HL-60 (cell line): ENCODE results near the gene ANTXR1.
"Not testable (repeated sequence)": the region's sequence is repeated elsewhere in the genome, so short reads cannot be mapped to it uniquely, and the experiment has no call there.

Source experiments
- DNase-seq, 2 experiments: peaks; one replicate each; pipeline ENCODE4 v3.0.0-alpha.2; 2010 to 2020; ENCODE audit warnings: low read depth in 1 of 2, low spot score in 1 of 2
- H3K27ac ChIP-seq: fragments of 250-450 bp; sonication (Bioruptor Pico); replicated peaks from 2 replicates; pipeline ENCODE4 v1.5.1; 2020; ENCODE audit warnings: mild to moderate bottlenecking, moderate library complexity
- H3K27me3 ChIP-seq: fragments of 250-450 bp; sonication (Bioruptor Pico); 2 replicates; pipeline ENCODE4 v1.5.1; 2021; ENCODE audit warnings: mild to moderate bottlenecking, moderate library complexity; ENCODE audit not compliant: insufficient read depth, poor library complexity, severe bottlenecking
- H3K4me3 ChIP-seq: replicated peaks from 2 replicates; pipeline ENCODE4 v1.5.1; 2011; ENCODE audit warnings: mild to moderate bottlenecking, control low read depth, low read length; ENCODE audit not compliant: insufficient read depth
- CTCF ChIP-seq: IDR thresholded peaks from one replicate; pipeline ENCODE4 v1.5.1; 2011; ENCODE audit warnings: low read length, control low read depth, inconsistent platforms; ENCODE audit not compliant: insufficient read depth
- GABPA ChIP-seq: IDR thresholded peaks from 2 replicates; pipeline ENCODE4 v1.6.1; 2012; ENCODE audit warnings: low read depth
- POLR2AphosphoS5 ChIP-seq: IDR thresholded peaks from 2 replicates; pipeline ENCODE4 v1.6.1; 2012; ENCODE audit warnings: low read depth
- SPI1 ChIP-seq: IDR thresholded peaks from 2 replicates; pipeline ENCODE4 v1.6.1; 2012; ENCODE audit warnings: low read depth, mild to moderate bottlenecking, borderline replicate concordance
- TF ChIP-seq, protein P1 (sequence below): IDR thresholded peaks from 2 replicates; pipeline ENCODE4 v1.6.1; 2012; ENCODE audit warnings: low read depth; ENCODE audit not compliant: insufficient replicate concordance

ANTXR1 gene

GRCh38 chr2:69225933-69226332 is 213.0 kb downstream of the ANTXR1 start:
- Histone ChIP-seq H3K27me3 (no peaks in the 10 kb centered on the region), H3K27ac (no peak overlapping the region), H3K4me3 (no peak overlapping the region)
- TF ChIP-seq POLR2AphosphoS5 (no peak), SPI1 (no peak), GABPA (no peak), CTCF (no peak)
- TF ChIP-seq, protein P1, sequence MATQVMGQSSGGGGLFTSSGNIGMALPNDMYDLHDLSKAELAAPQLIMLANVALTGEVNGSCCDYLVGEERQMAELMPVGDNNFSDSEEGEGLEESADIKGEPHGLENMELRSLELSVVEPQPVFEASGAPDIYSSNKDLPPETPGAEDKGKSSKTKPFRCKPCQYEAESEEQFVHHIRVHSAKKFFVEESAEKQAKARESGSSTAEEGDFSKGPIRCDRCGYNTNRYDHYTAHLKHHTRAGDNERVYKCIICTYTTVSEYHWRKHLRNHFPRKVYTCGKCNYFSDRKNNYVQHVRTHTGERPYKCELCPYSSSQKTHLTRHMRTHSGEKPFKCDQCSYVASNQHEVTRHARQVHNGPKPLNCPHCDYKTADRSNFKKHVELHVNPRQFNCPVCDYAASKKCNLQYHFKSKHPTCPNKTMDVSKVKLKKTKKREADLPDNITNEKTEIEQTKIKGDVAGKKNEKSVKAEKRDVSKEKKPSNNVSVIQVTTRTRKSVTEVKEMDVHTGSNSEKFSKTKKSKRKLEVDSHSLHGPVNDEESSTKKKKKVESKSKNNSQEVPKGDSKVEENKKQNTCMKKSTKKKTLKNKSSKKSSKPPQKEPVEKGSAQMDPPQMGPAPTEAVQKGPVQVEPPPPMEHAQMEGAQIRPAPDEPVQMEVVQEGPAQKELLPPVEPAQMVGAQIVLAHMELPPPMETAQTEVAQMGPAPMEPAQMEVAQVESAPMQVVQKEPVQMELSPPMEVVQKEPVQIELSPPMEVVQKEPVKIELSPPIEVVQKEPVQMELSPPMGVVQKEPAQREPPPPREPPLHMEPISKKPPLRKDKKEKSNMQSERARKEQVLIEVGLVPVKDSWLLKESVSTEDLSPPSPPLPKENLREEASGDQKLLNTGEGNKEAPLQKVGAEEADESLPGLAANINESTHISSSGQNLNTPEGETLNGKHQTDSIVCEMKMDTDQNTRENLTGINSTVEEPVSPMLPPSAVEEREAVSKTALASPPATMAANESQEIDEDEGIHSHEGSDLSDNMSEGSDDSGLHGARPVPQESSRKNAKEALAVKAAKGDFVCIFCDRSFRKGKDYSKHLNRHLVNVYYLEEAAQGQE = no peak
- no peak for DNase-seq

GRCh38 chr2:69226903-69227302 is 213.9 kb downstream of the ANTXR1 start:
- Histone ChIP-seq H3K27me3 (no peaks in the 10 kb centered on the region), H3K4me3 (no peak overlapping the region), H3K27ac (no peak overlapping the region)
- DNase-seq = no peak
- TF ChIP-seq SPI1 = no peak
- TF ChIP-seq, protein P1 = no peak
- no peak for TF ChIP-seq POLR2AphosphoS5
- no peak for TF ChIP-seq CTCF
- TF ChIP-seq GABPA = no peak

DNA sequence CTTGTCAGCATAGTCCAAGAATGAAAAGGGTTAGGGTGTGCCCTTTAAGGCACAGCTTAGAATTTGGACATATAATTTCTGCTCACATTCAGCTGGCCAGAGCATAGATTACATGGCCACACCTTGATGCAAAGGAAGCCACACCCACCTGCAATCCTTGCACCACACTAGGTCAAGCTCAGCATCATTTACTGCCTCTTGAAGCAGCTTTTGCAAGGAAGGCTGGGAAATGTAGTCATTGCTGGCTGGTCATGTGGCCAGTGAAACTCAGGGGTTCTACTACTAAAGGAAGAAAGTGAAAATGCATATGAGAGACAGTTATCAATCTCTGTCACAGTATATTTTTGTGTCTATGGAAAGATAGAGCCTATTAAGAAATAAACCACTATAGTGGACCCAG is 214.7 kb downstream of the ANTXR1 start:
- no peak for DNase-seq
- Histone ChIP-seq H3K4me3 (no peak overlapping the region), H3K27me3 (no peaks in the 10 kb centered on the region), H3K27ac (no peak overlapping the region)
- TF ChIP-seq POLR2AphosphoS5 = no peak
- TF ChIP-seq GABPA = no peak
- no peak for TF ChIP-seq SPI1
- no peak for TF ChIP-seq CTCF
- TF ChIP-seq, protein P1 = no peak

- not testable (repeated sequence) for H3K27ac ChIP-seq, DNase-seq, H3K27me3 ChIP-seq, H3K4me3 ChIP-seq
Observed at GRCh38 chr2:69230946-69231345, 218.0 kb downstream of the ANTXR1 start.
